ENCODE data around the gene TRIM8.

TRIM8 gene

DNA sequence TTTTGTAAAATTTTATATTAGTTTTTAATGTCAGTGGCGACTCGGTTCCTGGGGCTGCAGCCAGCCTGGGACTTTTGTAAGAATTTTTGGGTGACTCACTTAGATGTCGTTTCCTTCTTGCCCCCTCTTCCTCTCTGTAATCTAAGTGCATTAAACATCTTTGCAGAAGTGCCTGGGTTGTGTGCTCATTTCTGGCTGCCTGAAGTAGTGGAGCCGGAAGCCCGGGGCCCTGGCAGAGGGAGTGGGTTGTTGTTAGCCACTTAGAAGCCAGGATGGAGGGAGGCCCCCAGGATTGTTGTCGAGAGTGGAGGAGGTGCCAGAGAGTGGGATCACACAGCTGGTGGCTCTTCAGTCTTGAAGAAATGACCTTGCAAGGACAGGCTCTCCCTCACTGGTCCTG lies 11.0 kb upstream of the TRIM8 start:
- no peak for DNase-seq (ENCODE audit: low read depth in 2 of 2)

DNA sequence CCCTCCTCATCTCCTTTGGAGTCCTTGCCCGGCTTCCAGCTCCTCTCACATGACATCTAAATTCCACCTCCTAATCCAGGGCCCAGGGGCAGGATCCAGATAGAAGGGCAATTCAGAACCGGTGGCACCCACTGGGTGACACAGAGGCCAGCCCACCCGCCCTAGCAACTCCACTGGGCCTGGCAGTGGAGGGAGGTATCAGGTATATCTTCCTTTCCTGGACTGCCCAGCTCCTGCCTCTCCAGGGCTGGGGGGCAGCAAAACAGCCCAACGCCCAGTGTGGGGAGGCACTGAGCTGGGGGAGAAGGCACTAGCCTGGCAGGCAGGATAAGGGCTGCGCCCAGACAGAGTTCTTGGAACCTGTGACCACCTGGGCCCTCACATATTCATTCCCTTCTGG lies 10.4 kb upstream of the TRIM8 start:
- no peak for DNase-seq (ENCODE audit: low read depth in 2 of 2)

DNA sequence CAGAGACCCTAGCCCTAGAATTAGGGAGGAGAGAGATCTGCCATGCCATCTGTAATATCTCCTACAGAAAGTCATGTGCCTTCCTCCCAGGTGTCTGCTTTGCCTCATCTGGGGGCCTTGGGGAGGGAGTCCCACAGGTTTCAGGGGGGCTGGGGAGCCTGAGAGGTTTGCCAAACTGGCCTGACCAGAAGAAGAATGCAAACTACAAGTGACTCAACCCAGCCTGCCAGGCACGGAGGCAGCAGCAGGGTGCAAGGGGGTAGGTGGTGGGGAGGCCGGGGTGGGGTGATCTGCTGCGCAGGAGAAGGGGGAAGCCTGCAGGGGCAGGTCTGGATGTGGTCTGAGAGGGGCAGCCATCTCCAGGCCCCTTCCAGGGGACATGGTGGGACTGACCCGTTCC lies 9.6 kb upstream of the TRIM8 start:
- no peak for DNase-seq (ENCODE audit: low read depth in 2 of 2)

DNA sequence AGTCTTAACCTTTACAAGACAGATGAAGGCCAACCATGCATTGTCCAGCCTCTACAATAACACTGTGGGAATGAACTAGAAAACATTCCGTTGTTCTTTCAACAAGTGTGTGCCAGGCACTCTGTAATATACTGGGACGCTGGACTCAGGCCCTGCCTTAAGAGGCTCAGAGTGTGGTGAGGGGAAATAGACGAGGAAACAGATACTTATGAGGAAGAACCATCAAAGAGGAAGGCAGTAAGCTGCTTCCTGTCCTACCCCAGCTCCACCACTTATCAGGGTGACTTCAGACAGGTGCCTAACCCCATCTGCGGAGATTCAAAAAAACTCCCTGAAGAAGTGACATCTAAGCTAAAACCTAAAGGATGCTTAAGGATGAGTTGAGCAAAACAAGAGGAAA lies 8.9 kb upstream of the TRIM8 start:
- no peak for DNase-seq (ENCODE audit: low read depth in 2 of 2)

DNA sequence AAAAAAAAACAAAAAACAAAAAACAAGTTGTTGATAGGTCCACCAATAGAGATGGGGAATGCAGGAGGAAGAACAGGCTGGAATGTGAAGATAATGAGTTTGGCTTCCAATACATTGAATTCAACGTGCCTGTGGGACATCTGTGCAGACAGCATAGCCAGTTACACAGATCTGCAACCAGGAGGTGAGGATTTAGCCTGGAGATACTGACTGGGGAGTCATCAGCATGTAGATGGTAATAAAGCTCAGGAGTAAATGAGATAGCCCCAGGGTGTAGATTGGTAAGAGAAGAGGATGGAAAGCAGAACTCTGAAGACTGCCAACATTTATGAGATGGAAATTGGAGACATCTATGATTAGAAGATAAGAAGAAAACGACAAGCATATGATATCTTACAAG lies 4.7 kb upstream of the TRIM8 start:
- no peak for DNase-seq (ENCODE audit: low read depth in 2 of 2)

DNA sequence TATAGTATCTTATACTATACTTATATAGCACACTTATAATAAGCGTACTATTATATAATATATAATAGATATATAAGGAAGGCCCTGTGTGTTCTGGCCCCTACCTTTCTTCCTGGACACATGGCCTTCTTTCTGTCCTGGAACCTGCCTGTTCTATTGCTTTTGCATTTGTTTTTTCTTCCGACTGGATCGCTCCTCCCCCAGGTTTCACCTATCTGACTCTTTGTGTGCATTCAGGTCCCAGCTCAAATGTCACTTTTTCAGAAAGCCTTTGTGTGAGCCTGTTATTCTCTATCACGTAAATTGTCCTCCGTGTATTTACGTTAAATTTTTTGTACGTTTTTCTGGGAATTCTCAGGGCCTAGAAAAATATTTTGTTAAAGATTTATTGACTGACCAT lies 2.9 kb upstream of the TRIM8 start:
- no peak for DNase-seq (ENCODE audit: low read depth in 2 of 2)

DNA sequence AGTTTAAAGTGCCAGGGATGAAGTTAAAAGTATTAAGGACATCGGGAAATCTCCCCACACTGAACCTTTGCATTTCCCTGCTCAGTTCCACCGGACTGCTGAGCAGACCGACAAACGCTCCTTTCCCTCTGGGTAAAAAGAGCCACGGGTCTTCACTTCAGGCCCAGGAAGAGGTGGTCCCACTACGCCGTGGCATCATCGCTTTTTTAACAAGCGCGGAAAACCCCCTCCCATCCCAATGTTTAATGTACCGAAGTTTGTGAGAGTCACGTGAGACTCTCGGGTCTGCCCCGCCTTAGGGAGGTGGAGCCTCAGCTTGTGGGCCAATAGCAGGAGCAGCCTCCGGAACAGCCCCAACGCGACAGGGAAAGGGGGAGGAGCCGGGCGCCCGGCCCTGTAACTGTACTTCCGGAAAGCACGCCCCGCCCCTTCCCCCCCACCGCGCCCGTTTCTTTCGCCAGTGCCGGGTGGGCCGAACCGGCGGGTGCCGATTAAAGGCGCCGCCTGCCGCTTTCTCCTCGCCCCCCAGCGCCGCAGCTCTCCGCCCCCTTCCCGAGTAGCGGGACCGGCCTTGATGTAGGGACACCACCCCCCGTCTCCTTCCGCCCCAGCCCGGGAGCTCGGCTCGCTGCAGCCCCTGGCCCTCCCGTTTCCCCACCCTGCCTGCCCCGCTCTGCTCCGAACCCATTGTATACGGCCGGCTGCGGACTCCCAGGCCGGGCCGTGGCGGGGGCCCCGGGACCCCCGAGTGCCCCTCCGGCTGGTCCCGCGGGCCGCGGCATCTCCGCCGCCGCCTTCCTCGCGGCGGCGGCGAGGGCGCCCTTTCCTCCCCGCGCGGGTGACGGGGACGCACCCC lies 2.2 kb upstream of the TRIM8 start:
- DNase-seq (ENCODE audit: low read depth in 2 of 2), result peak; percentile 96 to 97

DNA sequence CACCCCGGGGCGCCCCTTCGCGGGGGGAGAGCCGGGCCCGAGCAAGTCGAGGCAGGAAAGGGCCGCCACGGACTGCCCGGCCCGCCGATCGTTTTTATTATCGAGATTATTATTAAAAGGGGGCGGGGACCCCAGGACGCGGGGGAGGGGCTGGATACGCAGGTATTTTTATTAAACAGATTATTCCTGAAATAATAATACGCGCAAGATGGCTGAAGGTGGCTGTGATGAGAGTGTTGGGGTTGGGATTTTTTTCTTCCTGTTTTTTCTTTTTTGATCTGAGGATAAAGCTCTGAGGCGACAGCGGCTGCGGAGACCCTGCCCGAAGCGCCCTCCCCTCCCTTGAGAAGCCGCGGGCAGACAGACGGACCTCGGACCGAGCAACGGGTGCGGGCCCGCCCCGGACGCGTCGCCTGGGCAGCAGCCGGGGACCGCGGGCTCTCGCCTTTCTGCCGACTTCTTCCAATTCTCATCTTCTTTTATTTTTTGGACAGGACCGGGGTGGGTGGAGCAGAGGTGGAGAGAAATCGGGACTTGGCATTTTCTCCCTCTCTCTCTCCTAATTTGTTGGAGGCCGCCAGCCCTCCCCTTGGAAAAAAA lies 1.4 kb upstream of the TRIM8 start:
- DNase-seq (ENCODE audit: low read depth in 2 of 2), result no peak

DNA sequence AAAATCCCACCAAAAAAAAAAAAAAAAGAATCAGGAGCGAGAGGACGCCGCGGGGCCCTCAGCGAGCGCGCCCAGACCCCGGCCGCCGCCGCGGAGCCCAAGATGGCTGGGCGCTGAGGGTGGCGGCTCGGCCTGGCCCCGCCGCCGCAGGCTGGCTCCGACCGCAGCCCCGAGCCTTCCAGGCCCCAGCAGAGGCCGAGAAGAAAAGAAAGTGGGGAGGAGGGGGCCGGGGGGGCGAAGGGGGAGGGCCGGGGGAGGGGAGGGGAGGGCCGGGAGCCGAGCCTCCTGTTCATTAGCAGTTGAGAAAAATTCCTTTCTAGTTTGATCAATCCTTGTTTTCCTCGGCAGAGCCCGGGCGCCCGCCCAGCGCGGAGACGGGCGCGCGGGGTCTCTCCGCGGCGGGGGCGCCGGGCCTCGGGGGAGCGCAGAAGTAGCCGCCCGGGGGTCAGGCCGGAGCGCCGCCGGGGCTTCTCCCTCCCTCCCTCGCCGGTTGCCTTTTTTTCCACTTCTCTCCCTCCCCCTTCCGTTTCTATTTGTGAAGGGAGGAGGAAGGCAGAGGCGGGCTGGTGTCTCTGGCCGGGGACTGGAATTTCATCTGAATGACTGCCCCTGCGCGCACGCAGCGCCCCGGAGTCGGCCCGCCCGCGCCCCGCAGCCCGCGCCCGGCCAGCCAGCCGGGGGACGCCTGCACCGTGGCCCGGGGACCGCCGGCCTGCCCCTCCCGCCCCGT lies 778 bp upstream of the TRIM8 start:
- no peak for DNase-seq (ENCODE audit: low read depth in 2 of 2)

DNA sequence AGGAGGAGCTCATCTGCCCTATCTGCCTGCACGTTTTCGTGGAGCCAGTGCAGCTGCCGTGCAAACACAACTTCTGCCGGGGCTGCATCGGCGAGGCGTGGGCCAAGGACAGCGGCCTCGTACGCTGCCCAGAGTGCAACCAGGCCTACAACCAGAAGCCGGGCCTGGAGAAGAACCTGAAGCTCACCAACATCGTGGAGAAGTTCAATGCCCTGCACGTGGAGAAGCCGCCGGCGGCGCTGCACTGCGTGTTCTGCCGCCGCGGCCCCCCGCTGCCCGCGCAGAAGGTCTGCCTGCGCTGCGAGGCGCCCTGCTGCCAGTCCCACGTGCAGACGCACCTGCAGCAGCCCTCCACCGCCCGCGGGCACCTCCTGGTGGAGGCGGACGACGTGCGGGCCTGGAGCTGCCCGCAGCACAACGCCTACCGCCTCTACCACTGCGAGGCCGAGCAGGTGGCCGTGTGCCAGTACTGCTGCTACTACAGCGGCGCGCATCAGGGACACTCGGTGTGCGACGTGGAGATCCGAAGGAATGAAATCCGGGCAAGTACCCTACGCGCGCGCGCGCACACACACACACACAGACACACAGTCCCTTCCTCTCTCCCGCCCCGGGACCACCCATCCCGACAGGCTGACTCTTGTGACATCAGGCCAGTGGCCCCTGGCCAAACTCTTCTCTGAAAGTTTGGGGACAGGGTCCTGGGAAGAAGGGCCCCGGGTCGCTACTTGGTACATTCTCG lies 538 bp downstream of the TRIM8 start:
- peak in 1 of 2 donors; percentile 54 for DNase-seq (ENCODE audit: low read depth in 2 of 2)

DNA sequence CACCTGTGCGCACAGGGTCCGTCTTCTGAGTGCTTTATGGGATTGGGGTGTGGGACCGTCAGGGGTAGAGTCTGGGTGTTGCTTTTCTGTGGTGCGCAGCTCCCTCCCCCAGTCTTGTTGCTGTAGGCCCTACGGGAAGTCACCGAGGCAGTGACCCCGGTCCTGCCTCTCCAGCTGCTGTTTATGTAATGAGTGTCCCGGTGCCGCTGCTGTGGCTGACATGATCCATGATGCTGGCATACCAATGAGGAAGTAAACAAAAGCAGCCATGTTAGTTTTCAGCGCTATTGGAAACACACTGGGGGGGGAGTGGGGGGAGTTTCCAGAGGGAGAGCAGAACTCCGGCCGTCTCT lies 1.1 kb downstream of the TRIM8 start:
- DNase-seq (ENCODE audit: low read depth in 2 of 2), result no peak

DNA sequence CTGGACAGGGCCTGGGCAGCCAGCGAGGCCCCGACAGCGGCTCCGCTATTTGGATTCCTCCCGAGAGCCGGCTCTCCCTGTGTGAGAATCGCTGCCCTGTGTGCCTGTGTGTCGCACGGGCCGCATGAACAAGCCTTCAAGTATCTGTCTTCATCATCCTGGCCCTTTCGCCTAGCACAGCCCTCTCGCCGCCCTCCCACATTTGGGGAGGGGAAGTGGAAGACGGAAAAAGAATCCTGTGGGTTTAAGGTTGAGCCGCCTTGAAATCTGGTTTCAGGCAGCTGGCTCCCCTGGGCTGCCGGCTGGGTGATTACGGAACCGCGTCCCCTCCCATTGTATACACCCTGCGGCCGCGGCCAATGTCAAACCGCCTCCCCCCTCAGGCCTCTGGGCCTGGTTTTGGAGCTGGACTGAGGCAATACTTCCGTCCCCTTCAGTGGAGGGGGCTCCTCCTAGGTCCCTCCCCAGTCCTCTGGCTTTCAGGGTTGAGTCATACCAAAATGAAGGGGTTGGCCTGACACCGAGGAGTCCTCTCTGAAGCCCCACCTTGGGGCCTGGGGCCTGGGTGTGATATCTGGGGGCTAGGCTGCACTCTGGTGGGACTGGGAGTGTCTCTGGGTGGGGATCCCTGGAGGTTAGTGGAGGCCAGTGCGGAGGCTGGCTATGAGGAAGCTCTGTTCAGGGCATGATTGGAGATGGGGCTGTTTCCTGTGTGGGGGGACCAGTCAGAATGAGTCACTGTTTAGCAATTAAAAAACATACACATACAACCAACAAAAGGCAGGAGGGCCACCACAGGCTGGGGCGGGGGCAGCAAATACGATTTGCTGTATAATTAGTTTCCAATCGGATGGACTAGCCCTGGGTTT lies 1.7 kb downstream of the TRIM8 start:
- DNase-seq (ENCODE audit: low read depth in 2 of 2), result peak; percentile 50 to 59

DNA sequence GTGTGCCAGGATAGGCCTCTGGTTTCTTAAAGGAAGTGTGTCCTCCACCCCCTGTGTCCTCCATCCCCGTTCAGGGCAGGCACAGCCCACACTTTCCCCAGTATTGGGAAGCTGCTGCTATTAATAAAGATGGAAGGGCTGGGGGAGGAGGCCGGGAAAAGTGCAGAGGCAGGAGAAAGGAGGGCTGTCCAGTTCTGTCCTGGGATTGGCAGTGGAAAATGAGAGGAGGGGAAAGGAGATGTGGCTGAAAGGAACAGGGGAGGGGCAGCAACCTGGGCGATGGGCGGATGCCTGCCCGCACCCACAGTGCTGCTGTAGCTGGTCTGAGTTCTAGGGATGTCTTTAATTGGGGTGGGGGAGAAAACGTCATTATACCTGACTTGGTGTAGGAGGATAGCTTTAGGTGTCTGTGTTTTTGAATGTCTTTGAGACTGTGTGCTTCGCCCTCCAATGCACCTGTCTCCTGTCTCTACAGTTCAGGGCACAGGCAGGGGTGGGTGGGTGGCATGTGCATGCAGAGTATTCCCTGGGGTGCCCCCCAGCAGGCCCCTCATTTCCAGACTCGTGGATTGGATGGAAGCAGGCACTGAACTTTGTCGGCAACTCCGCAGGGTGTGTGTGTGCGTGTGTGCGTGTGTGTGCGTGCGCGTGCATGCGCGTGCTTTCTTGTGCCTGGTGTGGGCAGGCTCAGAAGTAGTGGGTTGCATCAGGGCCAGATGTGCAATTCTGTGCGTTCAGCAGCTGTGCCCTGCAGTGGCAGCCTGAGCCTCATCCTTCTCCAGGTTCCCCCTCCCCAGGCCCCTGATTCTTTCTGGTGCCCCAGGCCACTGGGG lies 2.5 kb downstream of the TRIM8 start:
- DNase-seq (ENCODE audit: low read depth in 2 of 2), result no peak

DNA sequence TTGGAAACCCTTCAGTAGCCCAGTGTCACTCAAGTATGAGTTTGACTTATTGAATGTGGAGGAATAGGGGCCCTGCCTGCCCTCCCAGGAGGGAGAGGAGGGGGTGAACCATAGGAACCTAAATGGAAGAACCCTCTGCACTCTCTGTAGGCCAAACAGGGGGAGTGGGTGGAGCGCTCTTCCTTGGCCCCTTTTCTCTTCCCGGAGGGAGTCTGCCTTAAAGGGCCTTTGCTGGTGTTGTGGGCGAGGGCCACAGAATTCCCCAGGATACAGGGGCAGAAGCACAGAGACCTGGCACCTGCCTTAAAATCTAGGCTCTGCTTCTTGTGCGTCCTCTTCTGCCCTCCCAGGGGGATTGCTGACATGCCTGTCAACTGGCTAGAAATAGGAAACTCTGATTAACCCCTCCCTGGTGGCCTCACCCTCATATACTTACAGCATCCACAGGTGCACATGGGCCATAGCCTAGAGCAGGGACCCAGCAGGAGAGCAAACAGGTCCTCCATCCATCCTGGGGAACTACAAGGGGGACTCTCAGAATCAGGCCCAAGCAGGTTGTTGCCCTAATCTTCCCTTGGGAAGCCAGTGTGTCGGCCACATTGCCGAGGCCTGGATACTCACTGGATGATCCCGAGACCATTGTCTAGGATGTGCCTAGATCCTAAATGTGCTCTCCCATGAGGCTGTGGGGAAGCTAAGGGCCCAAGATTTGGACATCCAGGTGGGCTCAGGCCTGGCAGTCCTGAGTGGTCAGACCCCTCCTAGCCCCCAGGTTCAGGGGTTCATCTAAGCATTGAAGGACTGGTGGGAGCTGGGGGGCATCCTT lies 3.4 kb downstream of the TRIM8 start:
- DNase-seq (ENCODE audit: low read depth in 2 of 2), result no peak

DNA sequence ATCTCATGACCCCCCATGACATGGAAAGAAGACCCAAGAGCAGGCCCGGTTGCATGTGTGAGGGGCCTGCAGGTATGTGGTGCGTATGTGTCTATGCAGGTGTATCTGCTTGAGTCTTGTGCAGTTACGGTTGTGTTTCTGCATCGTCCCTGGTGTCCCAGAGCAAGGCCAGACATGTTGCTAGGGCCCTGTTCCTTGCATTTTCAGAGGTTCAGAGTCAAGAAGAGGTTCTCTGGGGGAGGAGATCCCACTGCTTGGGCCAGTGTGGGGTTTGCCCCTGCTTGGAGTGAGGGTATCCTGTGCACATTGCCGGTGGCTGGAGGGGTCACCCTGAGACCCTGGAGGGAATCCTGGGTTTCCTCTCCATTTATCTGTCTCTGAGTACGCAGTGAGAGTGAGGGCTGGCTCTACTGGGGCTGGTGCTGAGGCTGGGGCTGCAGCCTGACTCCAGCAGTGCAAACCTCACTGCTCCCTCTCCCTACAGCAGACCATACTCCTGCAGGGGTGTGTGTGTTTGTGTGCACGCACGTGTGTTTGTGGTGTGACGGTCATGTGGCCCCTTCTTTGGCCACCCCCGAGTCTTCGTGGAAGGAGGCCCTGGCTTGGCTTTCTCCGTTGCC lies 4.1 kb downstream of the TRIM8 start:
- no peak for DNase-seq (ENCODE audit: low read depth in 2 of 2)

DNA sequence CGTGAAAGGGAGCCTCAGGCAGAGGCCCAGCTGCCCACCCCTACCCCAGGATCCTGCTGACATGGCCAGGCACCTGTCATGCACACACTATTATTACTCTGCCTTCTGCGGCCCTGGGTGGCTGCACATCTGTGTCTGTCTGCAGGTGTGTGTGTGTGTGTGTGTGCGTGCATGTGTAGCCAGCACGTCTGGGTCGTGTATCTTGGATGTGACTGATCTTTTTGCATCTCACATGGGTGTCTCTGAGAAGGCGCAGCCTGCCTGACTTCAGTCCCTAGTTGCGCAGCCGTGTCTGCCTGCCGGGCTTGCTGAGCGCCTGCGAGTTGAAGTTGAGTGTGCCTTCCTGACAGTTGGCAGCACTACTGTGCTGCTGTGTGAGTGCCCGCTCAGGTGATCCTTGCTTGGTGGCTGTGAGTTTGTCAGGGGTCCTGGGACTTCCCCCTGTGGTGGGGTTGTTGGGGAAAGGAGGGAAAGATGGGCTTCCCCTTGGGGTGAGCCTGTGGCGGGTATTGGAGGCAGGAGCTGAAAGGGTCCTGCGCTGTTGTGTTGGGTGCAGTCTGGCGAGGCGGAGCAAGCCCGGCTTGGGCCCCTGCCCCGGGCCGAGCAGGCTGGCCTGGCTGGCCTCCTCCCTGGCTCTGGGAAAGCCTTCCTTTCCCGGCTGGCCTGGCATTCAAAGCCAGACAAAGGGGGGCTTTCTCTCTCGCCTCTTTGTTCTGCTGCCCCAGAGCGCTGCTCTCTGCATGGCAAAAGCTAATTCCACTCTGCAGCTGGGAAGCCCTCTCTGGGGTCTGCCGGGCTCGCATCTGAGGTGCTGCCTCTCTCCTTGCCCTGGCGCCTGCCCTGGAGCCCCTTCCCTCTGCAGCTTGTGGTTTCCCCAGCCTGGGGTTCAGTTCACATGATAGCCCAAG lies 4.9 kb downstream of the TRIM8 start:
- DNase-seq (ENCODE audit: low read depth in 2 of 2), result no peak

DNA sequence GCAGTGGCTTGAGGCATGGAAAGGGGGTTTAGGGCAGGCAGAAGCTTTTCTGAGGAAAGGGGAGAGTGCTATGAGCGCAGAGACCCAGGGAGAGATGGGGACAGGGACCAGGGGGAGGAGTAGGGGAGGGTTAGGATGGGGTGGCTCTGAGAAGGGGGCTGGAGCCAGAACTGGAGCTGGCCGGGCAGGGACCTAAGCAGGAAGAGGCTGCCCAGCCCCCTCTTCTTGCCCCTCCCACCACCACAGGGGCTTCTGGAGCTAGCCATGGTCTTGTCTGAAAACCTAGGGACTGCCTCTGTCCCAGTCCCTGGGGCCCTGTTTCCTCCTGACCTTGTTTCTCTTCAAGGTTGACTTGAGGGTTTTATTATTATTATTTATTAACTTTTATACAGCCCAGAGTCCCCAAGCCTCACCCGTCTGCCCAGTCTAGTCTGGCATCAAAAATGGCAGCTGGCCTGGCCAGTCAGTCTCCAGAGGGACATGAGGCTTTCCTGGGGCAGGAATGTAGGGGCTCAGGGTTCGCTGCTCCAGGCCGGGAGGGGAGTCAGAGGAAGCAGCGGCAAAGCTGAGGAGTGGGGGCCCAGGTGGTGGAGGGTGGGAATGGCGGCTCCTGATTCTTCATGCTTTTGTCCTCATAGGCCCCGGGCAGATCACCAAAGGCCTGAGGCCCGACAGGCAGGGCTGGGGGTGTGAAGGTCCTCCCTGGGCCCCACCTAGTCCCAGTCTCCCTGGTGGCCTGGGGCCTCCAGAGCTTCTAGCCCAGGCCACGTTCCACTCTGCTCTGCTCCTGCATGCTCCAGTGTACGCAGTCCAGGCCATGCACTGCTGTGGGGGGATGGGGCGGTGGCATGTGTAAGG lies 5.7 kb downstream of the TRIM8 start:
- no peak for DNase-seq (ENCODE audit: low read depth in 2 of 2)
